Measurements from ENCODE around the gene WNK2.

The WNK2 gene

DNA sequence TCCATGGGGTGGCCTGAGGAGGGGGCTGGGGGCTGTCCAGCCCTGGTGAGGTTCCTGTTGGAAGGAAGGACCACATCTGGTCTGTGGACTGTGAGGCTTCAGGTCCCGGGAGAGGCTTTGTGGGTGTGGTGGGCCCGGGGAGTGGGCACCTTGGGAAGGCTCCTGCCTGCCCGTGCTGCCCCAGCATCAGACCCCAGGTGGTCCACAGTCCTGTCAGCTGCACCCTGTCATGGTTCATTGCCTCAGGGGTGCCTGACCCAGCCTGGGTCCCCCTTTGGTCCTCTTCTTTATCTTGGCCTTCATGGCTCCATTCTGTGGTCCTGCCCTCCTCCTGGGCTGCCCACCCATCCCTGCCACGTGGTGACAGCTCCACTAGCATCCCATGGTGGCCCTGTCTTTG is 36.7 kb downstream of the WNK2 start:
- no peak for DNase-seq

DNA sequence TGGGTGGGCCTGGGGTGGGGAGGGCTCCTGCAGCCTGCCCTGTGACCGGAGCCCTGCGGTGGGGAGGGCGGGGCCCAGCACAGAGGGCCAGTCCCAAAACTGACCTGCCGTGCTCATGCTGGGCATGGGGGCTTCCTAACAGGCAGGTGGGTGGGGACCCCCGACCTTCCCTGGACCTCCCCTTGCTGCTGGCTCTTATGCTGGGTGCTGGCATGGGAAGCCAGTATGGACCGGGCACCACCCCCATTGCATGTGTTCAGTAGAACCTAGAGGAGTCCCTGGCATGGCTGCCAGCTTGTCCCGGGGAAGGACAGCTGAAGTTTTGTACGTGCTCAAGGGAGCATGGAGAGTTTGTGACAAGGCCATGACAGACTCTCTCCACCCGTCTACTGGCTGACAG is 37.1 kb downstream of the WNK2 start:
- DNase-seq = no peak

- no peak for DNase-seq
Measured at GRCh38 chr9:93222890-93223259, 38.9 kb downstream of the WNK2 start.

GRCh38 chr9:93223260-93224180 is 39.6 kb downstream of the WNK2 start:
- DNase-seq = peak; percentile 67

DNA sequence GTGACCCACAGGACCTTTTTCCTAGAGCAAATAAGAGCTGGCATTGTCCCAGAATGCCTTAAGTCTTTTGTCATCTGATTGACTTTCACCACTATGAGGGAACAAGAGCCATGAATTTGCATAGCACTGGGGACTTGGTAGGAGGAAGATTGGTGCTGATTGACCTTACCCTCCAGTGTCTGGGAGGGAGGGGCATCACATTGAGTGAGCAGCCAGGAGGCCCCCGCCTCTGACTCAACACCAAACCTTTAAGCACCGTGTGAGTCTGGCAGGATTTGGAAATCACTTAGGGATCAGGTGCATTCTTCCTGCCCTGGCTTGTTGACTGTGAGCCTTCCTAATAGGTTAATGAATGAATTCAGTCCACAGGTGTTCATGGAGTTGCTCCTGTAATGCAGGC is 40.7 kb downstream of the WNK2 start:
- peak; percentile 16 for DNase-seq

DNA sequence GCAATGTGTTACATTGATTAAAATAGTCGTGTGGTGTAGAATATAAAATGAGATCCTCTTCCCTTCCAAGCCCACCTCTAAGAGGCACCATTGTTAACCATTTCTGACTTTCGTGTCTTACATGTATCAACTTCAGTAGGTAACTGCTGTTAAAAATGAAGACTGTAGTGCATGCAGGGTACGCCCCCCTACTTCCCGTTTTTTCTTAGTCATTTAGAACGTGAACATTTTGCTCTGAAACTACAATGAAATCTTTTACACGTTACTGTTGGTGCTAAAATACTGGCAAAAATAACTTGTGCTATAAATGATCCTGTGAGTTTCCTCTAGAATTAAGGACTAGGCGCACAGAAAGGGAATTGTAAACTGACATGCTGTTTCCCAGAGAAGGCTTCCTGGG is 41.5 kb downstream of the WNK2 start:
- DNase-seq = no peak

DNA sequence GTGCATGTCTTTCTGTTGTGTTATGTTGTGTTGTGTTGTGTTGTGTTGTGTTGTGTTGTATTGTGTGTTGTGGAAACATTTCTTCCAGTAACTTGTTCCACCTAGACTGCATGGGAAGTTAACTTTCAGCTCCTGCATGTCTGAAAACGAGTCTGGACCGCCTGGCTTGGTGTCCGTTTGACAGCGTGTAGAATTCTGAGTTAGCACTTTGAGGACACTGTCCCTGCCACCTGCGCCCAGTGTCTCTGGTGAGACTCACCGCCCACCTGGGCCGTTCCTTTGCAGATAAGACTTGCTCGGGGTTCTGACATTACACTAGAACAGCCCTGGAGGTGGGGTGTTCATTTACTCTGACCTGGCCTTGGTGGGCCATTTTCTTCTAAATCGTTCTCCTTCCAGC is 42.0 kb downstream of the WNK2 start:
- no peak for DNase-seq

- no peak for DNase-seq
Measured at GRCh38 chr9:93226819-93227218, 42.9 kb downstream of the WNK2 start.

DNA sequence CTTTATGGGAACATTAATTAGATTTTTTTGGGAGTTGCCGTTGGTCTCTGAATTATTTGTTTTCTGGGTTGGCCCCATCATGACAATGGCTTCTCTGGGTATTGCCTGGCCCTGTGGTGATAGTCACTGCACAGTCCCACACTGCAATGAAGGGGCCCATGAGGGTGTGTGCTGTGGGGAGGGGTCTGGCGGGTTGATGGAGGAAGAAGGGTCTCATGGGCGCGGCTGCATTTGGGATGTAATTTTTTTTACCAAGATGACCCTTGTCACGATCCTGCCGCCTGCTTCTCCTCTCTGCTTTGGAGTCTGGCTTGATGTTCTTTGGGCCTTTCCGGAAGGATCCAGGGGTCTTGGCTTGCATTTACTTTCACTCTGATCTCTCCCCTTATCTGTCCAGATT is 44.1 kb downstream of the WNK2 start:
- no peak for DNase-seq

- no peak for DNase-seq
Measured at GRCh38 chr9:93228453-93228852, 44.5 kb downstream of the WNK2 start.

DNA sequence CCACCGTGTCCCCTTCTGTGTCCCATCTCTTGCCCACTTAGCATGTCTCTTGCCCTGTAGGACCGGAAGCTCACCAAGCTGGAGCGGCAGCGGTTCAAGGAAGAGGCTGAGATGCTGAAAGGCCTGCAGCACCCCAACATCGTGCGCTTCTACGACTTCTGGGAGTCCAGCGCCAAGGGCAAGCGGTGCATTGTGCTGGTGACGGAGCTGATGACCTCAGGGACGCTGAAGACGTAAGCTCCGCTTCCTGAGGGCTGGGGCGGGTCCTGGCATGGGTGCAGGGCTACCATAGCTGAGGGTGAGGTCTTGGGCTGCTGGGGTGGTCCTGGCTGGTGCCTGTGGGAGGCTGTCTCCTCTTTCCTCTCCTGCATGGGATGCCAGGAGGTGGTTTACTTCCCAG is 45.7 kb downstream of the WNK2 start:
- no peak for DNase-seq

- no peak for DNase-seq
Measured at GRCh38 chr9:93230185-93230584, 46.2 kb downstream of the WNK2 start.

DNA sequence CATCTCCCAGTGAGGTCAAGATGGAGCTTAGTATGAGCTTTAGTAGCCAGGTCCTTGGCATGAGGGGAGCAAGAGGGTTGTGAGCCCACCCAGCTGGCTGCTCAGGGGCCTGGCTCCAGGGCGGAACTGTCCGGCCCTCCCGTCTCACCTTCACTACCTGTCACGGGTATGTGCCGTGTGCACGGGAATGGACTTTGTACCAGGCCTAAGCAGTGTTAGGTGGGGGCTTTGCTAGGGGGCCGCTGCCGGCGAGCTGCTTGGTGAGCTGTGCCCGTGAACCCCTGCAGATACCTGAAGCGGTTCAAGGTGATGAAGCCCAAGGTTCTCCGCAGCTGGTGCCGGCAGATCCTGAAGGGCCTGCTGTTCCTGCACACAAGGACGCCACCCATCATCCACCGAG is 46.7 kb downstream of the WNK2 start:
- no peak for DNase-seq

DNA sequence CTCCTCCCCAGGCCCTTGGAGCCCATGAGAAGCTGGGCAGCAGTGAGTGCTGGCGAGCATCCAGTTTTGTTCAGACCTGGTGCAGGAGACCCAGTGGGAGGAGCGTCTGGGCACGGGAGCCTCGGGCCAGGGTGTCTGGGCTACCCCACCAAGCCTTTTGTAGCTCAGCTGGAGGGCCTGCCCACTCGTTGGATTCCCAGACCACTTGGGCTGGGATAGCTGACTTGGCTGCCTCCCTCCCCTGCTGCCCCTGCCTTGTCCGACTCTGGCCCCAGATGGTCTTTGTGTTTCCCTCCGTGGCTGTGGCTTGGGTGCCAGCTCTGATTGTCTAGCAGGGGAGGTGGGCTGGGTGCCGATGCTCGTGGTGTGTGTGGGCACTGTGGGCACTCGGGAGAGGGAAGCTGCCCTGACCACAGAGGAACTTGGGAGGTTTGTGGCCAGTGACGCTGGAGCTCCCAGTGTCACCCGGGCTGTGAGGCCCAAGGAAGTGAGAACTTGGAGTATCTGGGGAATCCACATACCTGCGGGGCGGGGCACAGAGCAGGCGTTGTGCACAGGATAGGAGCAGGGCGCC is 47.3 kb downstream of the WNK2 start:
- peak; percentile 82 for DNase-seq

DNA sequence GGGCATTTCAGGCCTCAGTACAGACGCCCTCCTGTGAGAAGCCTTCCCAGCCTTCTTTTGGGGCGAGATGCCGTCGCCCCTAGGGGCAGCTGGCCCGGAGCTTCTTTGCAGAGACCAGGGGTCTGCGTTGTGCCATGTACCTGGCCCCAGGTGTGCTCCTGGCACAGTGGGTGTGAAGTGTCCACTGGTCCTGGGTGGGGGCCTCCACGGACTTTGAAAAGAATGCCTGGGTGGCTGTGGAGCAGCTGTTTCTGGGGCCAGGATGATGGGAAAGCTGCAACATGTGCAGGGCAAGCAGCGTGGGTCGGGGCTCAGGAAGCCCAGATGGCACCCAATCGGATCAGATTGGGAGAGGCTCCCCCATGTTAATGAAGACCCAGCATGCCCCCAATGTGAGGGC is 47.8 kb downstream of the WNK2 start:
- no peak for DNase-seq

GRCh38 chr9:93232388-93232960 is 48.5 kb downstream of the WNK2 start:
- no peak for DNase-seq

DNA sequence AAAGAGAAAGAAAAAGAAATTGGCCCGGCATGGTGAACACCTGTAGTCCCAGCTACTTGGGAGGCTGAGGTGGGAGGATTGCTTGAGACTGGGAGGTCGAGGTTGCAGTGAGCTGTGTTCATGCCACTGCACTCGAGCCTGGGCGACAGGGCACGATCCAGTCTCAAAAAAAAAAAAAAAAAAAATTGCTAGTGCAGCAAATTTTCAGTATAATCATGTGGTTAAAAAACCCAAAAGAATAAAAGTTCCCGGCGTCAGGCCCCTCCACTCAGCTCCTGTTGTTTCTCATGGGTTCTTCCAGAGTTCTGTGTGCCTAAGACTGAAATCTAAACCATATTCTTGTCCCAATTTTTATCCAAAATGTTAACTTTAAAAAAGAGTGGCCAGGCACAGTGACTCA is 49.1 kb downstream of the WNK2 start:
- DNase-seq = no peak

DNA sequence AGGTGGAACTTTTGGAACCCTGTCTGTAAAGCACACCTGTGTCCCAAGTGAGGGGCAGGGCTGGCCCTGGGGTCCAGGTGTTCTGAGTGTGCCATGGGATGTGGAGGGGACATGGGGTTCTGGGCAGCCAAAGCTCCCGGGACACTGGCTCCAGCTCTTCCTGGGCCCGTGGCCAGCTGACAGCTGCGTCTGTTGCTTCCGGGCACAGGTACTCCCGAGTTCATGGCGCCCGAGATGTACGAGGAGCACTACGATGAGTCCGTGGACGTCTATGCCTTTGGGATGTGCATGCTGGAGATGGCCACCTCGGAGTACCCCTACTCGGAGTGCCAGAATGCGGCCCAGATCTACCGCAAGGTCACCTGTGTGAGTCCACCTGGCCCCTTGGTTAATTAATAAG is 50.7 kb downstream of the WNK2 start:
- no peak for DNase-seq

GRCh38 chr9:93235300-93235960 is 51.5 kb downstream of the WNK2 start:
- no peak for DNase-seq

- DNase-seq = no peak
Measured at GRCh38 chr9:93236541-93237206, 52.7 kb downstream of the WNK2 start.

DNA sequence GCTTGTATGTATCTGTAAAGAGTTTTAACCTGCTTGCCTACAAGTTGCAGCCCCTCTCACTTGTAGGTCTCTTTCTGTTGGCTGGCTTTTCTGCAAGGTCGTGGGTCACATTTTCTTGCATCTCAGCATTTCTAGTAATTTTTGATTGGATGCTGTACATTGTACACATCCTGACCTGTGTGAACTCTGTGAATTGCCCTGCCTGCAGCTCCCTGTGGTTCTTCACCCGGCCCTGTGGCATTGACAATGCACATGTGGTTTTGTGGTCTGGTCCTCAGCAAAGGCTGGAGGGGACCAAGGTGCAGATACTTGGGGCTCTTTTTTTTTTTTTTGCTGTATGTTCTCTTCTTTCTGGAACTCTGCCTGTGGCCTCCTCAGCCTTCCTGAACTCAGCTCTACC is 53.6 kb downstream of the WNK2 start:
- DNase-seq = no peak

- no peak for DNase-seq
Measured at GRCh38 chr9:93238953-93239925, 55.3 kb downstream of the WNK2 start.
